ENCODE data around the gene APH1A. TPM values are rescaled to one million over a fixed set of nuclear protein-coding genes. Genes with fewer than 3 reads are reported as not detected.

The APH1A gene
- total and polyA plus RNA-seq, 9 of the 15 experiments (the other 6 are each of a cell fraction or from before 2014, with no cell fraction given) = 5.6 to 123 (median 77.0) TPM

GRCh38 chr1:150268705-150269403 lies at the start of gene APH1A (continued):
- no peak for TF ChIP-seq MAFG (tag; conservative IDR thresholded peaks at IDR 0.05)
- TF ChIP-seq MYC (IDR thresholded peaks at IDR 0.05; ENCODE audit: low read depth, low read length) = 0 out of 2 replicates have a peak, but pooled peaks have one; percentile 14
- TF ChIP-seq MYC (CRISPR knock-in tag; IDR thresholded peaks at IDR 0.05; ENCODE audit: borderline replicate concordance, low read depth) = no peak
- peak; percentile 76 for TF ChIP-seq RBFOX2 (IDR thresholded peaks at IDR 0.05; ENCODE audit: low read depth, low read length)
- TF ChIP-seq PCBP1 (IDR thresholded peaks at IDR 0.05; ENCODE audit: low read depth, low read length, poor library complexity, severe bottlenecking) = peak; percentile 66
- TF ChIP-seq E2F6 (IDR thresholded peaks at IDR 0.05; ENCODE audit: borderline replicate concordance in 1 of 2, extremely low read depth in 1 of 2, insufficient read depth in 1 of 2, insufficient read length in 1 of 2, low read depth in 1 of 2, low read length in 1 of 2, poor library complexity in 1 of 2, severe bottlenecking in 1 of 2) = peak in 1 of 2 experiments; percentile 29
- no peak for TF ChIP-seq MCM7 (IDR thresholded peaks at IDR 0.05)
- TF ChIP-seq ZNF696 (CRISPR knock-in tag; conservative IDR thresholded peaks at IDR 0.05) = no peak
- no peak for TF ChIP-seq SIRT6 (IDR thresholded peaks at IDR 0.05; ENCODE audit: low read depth, low read length)
- no peak for TF ChIP-seq HSF4 (CRISPR knock-in tag; IDR thresholded peaks at IDR 0.05; ENCODE audit: borderline replicate concordance)
- TF ChIP-seq GATAD2A (IDR thresholded peaks at IDR 0.05) = peak; percentile 78; the same call in 1 of the 2 replicates
- TF ChIP-seq DIDO1 (tag; IDR thresholded peaks at IDR 0.05; ENCODE audit: low read depth) = peak; percentile 54; the same call in 1 of the 2 replicates
- peak in 1 of 2 experiments; percentile 59; a peak in 1 of 4 replicates for TF ChIP-seq KDM4B (IDR thresholded peaks at IDR 0.05; ENCODE audit: borderline replicate concordance in 2 of 2, low read depth in 1 of 2)
- 0 out of 4 replicates have a peak, but pooled peaks of 1 of the 2 experiments have one; percentile 29 for TF ChIP-seq ZNF318 (IDR thresholded peaks at IDR 0.05; ENCODE audit: borderline replicate concordance in 1 of 2, low read depth in 1 of 2)
- no peak for TF ChIP-seq CBX1 (IDR thresholded peaks at IDR 0.05; ENCODE audit: low read depth)
- TF ChIP-seq ELF1 (tag; IDR thresholded peaks at IDR 0.05) = peak; percentile 93
- TF ChIP-seq ZFX (CRISPR knock-in tag; IDR thresholded peaks at IDR 0.05) = peak; percentile 79
- no peak for TF ChIP-seq ZNF239 (CRISPR knock-in tag; IDR thresholded peaks at IDR 0.05)

Measured in K562 (cell line).